ENCODE measurements around the gene MUC22.
"Not testable (repeated sequence)": the region's sequence is repeated elsewhere in the genome, so short reads cannot be mapped to it uniquely, and the experiment has no call there.

The MUC22 gene

DNA sequence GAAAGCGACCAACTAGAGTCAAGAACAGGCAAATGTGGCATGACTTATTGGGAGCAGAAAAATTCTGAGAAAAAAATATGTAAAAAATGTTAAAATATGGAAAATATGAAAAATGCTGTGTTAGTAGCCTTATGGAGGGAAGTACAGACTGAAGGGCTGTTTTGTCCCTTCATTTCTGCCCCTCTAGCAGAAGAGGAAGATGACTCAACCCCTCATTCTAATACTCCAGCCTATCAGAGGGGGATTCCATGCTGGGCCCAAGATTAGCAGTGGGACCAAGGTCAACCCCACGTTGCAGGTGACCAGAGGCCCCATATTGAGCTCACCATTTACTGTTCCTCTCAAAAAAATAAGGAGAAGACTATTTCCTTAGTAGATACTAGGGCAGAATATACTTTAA is 18.4 kb upstream of the MUC22 start:
- Histone ChIP-seq H3K27ac (ENCODE audit: low read depth, low read length) (no peak overlapping the region), H2AFZ (ENCODE audit: low read depth, low read length, severe bottlenecking) (no peak overlapping the region), H3K9ac (ENCODE audit: low read length) (no peak overlapping the region), H3K4me3 (ENCODE audit: insufficient read depth, low read length, poor library complexity, severe bottlenecking) (no peak overlapping the region), H3K27me3 (ENCODE audit: low read length) (no peaks in the 10 kb centered on the region), H3K36me3 (ENCODE audit: low read length) (no peaks in the 10 kb centered on the region), H3F3A (ENCODE audit: insufficient read depth) (no peaks in the 10 kb centered on the region), H3K79me2 (ENCODE audit: insufficient read depth, low read length) (no peaks in the 10 kb centered on the region), H3K9me2 (replicated peaks; ENCODE audit: insufficient read depth, low read length) (no peaks in the 10 kb centered on the region), H4K20me1 (ENCODE audit: low read depth, low read length) (no peaks in the 10 kb centered on the region), H3K4me2 (ENCODE audit: low read depth, low read length, poor library complexity, severe bottlenecking) (no peak overlapping the region), H3K9me3 (ENCODE audit: insufficient read depth, low read length) (peaks cover 5% of the 10 kb centered on the region; the same call in 1 of the 2 replicates)
- TF ChIP-seq, protein P1, sequence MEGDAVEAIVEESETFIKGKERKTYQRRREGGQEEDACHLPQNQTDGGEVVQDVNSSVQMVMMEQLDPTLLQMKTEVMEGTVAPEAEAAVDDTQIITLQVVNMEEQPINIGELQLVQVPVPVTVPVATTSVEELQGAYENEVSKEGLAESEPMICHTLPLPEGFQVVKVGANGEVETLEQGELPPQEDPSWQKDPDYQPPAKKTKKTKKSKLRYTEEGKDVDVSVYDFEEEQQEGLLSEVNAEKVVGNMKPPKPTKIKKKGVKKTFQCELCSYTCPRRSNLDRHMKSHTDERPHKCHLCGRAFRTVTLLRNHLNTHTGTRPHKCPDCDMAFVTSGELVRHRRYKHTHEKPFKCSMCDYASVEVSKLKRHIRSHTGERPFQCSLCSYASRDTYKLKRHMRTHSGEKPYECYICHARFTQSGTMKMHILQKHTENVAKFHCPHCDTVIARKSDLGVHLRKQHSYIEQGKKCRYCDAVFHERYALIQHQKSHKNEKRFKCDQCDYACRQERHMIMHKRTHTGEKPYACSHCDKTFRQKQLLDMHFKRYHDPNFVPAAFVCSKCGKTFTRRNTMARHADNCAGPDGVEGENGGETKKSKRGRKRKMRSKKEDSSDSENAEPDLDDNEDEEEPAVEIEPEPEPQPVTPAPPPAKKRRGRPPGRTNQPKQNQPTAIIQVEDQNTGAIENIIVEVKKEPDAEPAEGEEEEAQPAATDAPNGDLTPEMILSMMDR (IDR thresholded peaks at IDR 0.05; ENCODE audit: insufficient read depth, low read length, poor library complexity, severe bottlenecking), result no peak
- TF ChIP-seq EZH2phosphoT487 (conservative IDR thresholded peaks at IDR 0.05; ENCODE audit: low read length), result no peak

DNA sequence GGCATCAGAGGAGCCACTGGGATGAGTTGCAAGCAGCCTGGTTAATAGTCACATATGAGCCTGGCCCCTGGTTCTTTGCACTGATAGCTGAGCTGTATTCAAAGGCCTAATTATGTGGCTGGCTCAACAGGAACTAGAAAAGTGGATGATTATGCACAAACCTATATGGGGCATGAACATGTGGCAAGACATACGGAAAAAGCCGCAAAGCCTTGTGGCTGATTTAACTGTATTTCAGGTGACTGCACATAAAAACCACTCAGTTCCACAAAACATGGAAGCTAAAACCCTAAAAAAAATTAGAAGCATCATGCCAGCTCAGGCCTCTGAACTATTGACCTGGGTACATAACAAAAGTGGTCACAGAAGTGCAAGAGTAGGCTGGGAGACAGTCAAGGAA is 13.0 kb upstream of the MUC22 start:
- Histone ChIP-seq H3K9ac (ENCODE audit: low read length) (no peak overlapping the region), H3K36me3 (ENCODE audit: low read length) (no peaks in the 10 kb centered on the region), H3F3A (ENCODE audit: insufficient read depth) (no peaks in the 10 kb centered on the region), H3K4me3 (ENCODE audit: insufficient read depth, low read length, poor library complexity, severe bottlenecking) (no peak overlapping the region), H3K27ac (ENCODE audit: low read depth, low read length) (no peak overlapping the region), H3K9me3 (ENCODE audit: insufficient read depth, low read length) (peaks cover 5% of the 10 kb centered on the region; the same call in 1 of the 2 replicates), H2AFZ (ENCODE audit: low read depth, low read length, severe bottlenecking) (no peak overlapping the region), H3K4me2 (ENCODE audit: low read depth, low read length, poor library complexity, severe bottlenecking) (no peak overlapping the region), H3K27me3 (ENCODE audit: low read length) (no peaks in the 10 kb centered on the region), H3K79me2 (ENCODE audit: insufficient read depth, low read length) (no peaks in the 10 kb centered on the region), H3K9me2 (replicated peaks; ENCODE audit: insufficient read depth, low read length) (no peaks in the 10 kb centered on the region), H4K20me1 (ENCODE audit: low read depth, low read length) (no peaks in the 10 kb centered on the region)
- TF ChIP-seq, protein P1 (IDR thresholded peaks at IDR 0.05; ENCODE audit: insufficient read depth, low read length, poor library complexity, severe bottlenecking), result no peak
- TF ChIP-seq EZH2phosphoT487 (conservative IDR thresholded peaks at IDR 0.05; ENCODE audit: low read length), result no peak

DNA sequence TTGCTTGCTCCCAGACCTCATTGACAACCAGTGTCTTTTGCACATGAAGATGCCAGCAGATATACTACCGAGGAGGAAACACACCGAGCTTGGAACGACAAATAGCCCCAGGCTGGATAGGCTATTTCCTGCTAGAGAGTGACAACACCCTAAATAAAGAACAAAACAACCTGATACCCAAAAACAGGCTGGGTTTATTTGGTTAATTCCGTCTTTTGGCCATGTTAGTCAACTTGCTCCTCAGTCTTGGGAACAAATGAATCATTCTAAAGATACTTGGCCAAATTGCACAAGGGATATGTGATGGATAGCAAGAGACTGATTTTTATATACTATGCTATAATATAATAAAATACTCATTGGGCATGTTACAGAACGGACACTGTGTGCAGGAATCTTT is 11.5 kb upstream of the MUC22 start:
- peaks cover 5% of the 10 kb centered on the region; the same call in 1 of the 2 replicates for H3K9me3 ChIP-seq (ENCODE audit: insufficient read depth, low read length)
- H3K4me3 ChIP-seq (ENCODE audit: insufficient read depth, low read length, poor library complexity, severe bottlenecking), result no peak overlapping the region
- H3K79me2 ChIP-seq (ENCODE audit: insufficient read depth, low read length), result no peaks in the 10 kb centered on the region
- TF ChIP-seq, protein P1 (IDR thresholded peaks at IDR 0.05; ENCODE audit: insufficient read depth, low read length, poor library complexity, severe bottlenecking), result no peak
- TF ChIP-seq EZH2phosphoT487 (conservative IDR thresholded peaks at IDR 0.05; ENCODE audit: low read length), result no peak
- H3K36me3 ChIP-seq (ENCODE audit: low read length), result no peaks in the 10 kb centered on the region
- H3K4me2 ChIP-seq (ENCODE audit: low read depth, low read length, poor library complexity, severe bottlenecking), result no peak overlapping the region
- no peak overlapping the region for H2AFZ ChIP-seq (ENCODE audit: low read depth, low read length, severe bottlenecking)
- H3K9ac ChIP-seq (ENCODE audit: low read length), result no peak overlapping the region
- H3K27ac ChIP-seq (ENCODE audit: low read depth, low read length), result no peak overlapping the region
- no peaks in the 10 kb centered on the region for H3F3A ChIP-seq (ENCODE audit: insufficient read depth)
- H3K27me3 ChIP-seq (ENCODE audit: low read length), result no peaks in the 10 kb centered on the region
- H3K9me2 ChIP-seq (replicated peaks; ENCODE audit: insufficient read depth, low read length), result no peaks in the 10 kb centered on the region
- H4K20me1 ChIP-seq (ENCODE audit: low read depth, low read length), result no peaks in the 10 kb centered on the region

DNA sequence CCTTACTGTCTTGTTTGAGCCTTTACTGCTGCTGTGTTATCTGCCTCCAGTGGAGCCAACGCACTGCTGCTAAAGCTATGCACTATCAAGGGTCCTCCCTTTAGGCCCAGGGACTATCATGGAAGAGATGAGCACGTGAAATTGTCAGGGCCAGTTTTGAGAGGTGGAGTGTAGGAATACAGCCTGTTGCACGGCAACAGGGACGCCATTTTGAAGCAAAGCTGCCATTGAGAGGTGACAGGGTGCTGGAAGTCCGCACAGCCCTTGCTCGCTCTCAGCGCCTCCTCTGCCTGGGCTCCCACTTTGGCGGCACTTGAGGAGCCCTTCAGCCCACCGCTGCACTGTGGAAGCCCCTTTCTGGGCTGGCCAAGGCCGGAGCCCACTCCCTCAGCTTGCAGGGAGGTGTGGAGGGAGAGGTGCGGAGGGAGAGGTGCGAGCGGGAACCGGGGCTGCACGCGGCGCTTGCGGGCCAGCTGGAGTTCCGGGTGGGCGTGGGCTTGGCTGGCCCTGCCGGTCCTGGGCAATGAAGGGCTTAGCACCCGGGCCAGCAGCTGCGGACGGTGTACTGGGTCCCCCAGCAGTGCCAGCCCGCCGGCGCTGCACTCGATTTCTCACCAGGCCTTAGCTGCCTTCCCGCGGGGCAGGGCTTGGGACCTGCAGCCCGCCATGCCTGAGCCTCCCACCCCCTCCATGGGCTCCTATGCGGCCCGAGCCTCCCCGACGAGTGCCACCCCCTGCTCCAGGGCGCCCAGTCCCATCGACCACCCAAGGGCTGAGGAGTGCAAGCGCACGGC is 10.0 kb upstream of the MUC22 start:
- not testable (repeated sequence) for H3K4me3 ChIP-seq (ENCODE audit: insufficient read depth, low read length, poor library complexity, severe bottlenecking); H3K9ac ChIP-seq (ENCODE audit: low read length); H4K20me1 ChIP-seq (ENCODE audit: low read depth, low read length); H3K4me2 ChIP-seq (ENCODE audit: low read depth, low read length, poor library complexity, severe bottlenecking); H2AFZ ChIP-seq (ENCODE audit: low read depth, low read length, severe bottlenecking); H3K9me3 ChIP-seq (ENCODE audit: insufficient read depth, low read length); H3K79me2 ChIP-seq (ENCODE audit: insufficient read depth, low read length); H3K27ac ChIP-seq (ENCODE audit: low read depth, low read length); H3K9me2 ChIP-seq (replicated peaks; ENCODE audit: insufficient read depth, low read length); H3K27me3 ChIP-seq (ENCODE audit: low read length); H3K36me3 ChIP-seq (ENCODE audit: low read length); H3F3A ChIP-seq (ENCODE audit: insufficient read depth)
